ENCODE measurements around the gene CTSE.

CTSE gene

DNA sequence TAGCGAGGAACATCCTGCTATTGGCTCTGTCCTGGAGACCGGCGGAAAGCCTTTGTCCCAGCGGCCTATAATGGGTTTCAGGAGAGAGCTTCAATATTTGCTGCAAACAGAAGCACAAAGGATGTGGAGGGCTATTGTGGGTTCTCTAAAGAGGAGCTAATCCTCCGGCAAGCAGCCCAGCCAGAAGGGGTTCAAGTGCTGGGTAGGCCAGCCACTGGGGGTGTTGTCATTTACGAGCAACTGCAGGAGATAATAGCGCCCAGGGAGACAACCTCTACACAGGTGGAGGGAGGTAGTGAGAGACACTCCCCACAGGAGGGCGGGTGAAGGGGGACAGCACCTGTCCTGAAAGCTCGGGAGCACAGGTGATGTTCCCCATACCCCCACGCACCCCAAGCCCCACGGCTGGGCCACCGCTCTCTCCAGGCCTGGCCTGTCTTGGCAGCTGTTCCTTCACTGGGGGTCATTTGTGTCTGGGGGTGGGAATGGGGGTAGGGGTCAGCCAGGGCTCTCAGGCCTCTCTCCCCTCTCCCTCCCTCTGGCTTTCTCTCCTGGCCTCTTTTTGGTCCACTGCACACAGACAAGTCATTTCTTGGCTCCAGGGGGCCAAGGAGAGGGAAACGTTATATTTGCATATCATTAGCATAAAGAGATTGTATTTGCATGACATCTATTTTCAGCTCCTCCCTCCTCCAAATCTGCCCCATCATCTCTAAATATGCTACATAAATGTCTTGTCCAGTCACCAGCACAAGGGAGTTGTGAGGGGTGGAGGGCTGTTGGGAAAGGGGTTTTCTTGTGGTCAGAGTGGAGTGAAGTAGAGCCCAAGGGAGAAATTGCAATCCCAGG is 58.4 kb downstream of the CTSE start:
- H3K27ac ChIP-seq, result no peak overlapping the region

DNA sequence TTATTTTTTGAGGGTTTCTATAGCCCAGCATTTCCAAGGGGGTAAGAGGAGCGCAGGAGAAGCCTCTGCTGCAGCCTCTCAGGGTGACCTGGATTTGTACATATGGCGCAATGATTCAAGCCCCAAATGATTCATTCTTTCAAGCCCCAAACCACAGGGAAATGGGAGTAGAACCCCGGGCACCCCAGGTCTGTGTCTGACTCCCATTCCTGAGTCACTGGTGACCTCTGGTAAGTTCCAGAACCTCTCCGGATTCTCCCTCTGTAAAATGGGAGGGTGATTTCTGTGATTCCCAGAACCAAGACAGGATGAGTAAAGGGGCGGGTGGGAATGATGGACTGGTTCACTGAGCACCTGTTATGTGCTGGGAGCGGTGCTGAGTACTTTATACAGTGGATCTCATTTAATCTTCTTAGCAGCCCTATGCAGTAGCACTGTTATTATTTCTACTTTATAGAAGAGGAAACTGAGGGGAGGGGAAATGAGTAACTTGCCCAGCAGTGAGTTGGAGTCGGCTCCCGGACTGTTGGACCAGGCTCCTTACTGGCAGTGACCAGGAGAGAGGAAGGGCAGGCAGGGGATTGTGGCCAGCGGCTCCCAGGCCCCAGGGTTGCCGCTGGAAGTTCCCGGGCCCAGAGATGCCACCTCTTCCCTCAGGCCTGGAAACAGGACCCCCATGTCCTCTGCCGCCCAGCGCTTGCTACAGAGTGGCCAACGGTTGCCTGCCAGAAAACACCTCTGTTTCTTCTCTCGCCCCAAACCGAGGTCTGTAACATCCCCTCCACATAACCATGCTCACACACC is 60.1 kb downstream of the CTSE start:
- Histone ChIP-seq H3K9ac (no peak overlapping the region), H2AFZ (ENCODE audit: low read depth) (no peak overlapping the region), H3K4me3 (IDR thresholded peaks at IDR 0.05; ENCODE audit: insufficient read depth, low read depth, low read length) (no peak overlapping the region), H3K79me2 (ENCODE audit: insufficient read depth, low read depth) (no peaks in the 10 kb centered on the region), H4K20me1 (ENCODE audit: insufficient read depth) (no peaks in the 10 kb centered on the region), H3K36me3 (ENCODE audit: insufficient read depth) (no peaks in the 10 kb centered on the region), H3K4me1 (ENCODE audit: low read depth, poor library complexity, severe bottlenecking) (peaks cover 14% of the 10 kb centered on the region), H3K4me2 (no peak overlapping the region), H3K27me3 (ENCODE audit: insufficient read depth, low read depth) (no peaks in the 10 kb centered on the region), H3K27ac (no peak overlapping the region)
- TF ChIP-seq, protein P1, sequence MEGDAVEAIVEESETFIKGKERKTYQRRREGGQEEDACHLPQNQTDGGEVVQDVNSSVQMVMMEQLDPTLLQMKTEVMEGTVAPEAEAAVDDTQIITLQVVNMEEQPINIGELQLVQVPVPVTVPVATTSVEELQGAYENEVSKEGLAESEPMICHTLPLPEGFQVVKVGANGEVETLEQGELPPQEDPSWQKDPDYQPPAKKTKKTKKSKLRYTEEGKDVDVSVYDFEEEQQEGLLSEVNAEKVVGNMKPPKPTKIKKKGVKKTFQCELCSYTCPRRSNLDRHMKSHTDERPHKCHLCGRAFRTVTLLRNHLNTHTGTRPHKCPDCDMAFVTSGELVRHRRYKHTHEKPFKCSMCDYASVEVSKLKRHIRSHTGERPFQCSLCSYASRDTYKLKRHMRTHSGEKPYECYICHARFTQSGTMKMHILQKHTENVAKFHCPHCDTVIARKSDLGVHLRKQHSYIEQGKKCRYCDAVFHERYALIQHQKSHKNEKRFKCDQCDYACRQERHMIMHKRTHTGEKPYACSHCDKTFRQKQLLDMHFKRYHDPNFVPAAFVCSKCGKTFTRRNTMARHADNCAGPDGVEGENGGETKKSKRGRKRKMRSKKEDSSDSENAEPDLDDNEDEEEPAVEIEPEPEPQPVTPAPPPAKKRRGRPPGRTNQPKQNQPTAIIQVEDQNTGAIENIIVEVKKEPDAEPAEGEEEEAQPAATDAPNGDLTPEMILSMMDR (conservative IDR thresholded peaks at IDR 0.05; ENCODE audit: low read depth, low read length), result no peak

More for the DNA sequence above, 58.4 kb downstream of the CTSE start:
- no peak overlapping the region for H3K9ac ChIP-seq
- no peaks in the 10 kb centered on the region for H3K36me3 ChIP-seq (ENCODE audit: insufficient read depth)
- H3K4me1 ChIP-seq (ENCODE audit: low read depth, poor library complexity, severe bottlenecking), result peaks cover 14% of the 10 kb centered on the region
- no peaks in the 10 kb centered on the region for H3K79me2 ChIP-seq (ENCODE audit: insufficient read depth, low read depth)
- H3K4me2 ChIP-seq, result no peak overlapping the region
- H3K27me3 ChIP-seq (ENCODE audit: insufficient read depth, low read depth), result no peaks in the 10 kb centered on the region
- H3K4me3 ChIP-seq (IDR thresholded peaks at IDR 0.05; ENCODE audit: insufficient read depth, low read depth, low read length), result no peak overlapping the region
- TF ChIP-seq, protein P1 (conservative IDR thresholded peaks at IDR 0.05; ENCODE audit: low read depth, low read length), result no peak
- H2AFZ ChIP-seq (ENCODE audit: low read depth), result no peak overlapping the region
- no peaks in the 10 kb centered on the region for H4K20me1 ChIP-seq (ENCODE audit: insufficient read depth)

DNA sequence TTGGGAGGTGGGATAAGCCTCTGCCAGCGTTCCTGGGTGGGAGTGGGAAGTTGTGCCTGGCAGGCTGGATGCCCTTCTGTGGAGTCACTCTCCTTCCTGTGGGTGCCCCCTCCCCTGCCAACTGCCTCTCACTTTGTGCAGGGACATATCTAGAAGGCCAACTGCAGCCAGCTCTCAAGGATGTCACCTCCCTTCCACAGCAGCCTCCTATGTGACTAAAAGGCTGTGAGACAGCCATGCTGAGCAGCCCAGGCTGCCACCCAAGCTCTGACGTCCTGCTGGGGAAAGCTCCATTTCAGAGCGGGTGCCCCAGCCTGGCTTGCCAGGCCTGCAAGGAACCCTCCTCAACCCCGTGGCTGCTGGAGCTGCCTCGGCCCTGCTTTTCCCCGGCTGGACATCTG is 60.9 kb downstream of the CTSE start:
- H3K4me2 ChIP-seq, result no peak overlapping the region

DNA sequence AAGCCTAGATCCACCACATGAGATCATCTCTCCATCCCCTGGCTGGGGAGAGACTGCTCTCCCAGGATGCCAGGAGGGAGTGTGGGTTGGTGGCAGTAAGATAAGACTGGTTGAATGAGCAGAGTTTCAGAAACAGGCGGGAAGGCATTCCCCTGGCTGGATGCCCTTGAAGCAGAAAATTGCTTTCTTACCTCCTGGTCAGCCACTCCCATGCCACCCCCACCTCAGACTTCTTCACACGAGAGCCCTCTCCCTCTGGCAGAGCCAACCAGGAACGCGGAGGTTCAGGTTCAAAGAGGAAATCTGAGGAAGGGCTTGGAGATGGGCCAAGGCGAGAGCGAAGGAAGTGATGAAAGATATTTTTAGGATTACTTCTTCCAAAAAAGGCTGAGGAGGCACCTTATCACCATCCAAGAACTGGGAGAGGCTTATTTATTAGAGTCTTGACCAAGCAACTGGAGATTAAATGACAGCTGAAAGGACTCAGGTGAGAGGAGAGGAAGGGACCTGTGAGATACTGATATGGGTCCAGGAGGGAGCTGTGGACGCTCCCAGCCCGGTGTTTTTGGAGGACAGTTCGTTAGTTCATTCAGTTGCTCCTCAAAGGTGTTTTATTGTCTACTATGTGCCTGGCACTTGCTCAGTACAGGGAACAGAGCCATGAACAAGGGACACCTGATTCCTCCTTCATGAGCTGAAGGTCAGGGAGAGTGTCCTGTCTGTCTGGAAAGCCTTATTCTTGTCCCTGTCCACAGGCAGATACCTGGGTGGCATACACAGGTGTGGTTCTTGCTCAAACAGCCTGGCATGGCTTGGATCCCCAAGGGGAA is 61.5 kb downstream of the CTSE start:
- TF ChIP-seq, protein P1 (conservative IDR thresholded peaks at IDR 0.05; ENCODE audit: low read depth, low read length), result no peak
- H3K4me3 ChIP-seq (IDR thresholded peaks at IDR 0.05; ENCODE audit: insufficient read depth, low read depth, low read length), result no peak overlapping the region
- no peak overlapping the region for H3K9ac ChIP-seq
- no peaks in the 10 kb centered on the region for H3K27me3 ChIP-seq (ENCODE audit: insufficient read depth, low read depth)
- no peaks in the 10 kb centered on the region for H3K36me3 ChIP-seq (ENCODE audit: insufficient read depth)
- H3K79me2 ChIP-seq (ENCODE audit: insufficient read depth, low read depth), result no peaks in the 10 kb centered on the region
- H3K4me2 ChIP-seq, result no peak overlapping the region
- H4K20me1 ChIP-seq (ENCODE audit: insufficient read depth), result no peaks in the 10 kb centered on the region
- no peak overlapping the region for H3K27ac ChIP-seq
- H2AFZ ChIP-seq (ENCODE audit: low read depth), result no peak overlapping the region
- H3K4me1 ChIP-seq (ENCODE audit: low read depth, poor library complexity, severe bottlenecking), result peaks cover 14% of the 10 kb centered on the region

More for the DNA sequence above, 60.9 kb downstream of the CTSE start:
- no peak overlapping the region for H2AFZ ChIP-seq (ENCODE audit: low read depth)
- H3K4me1 ChIP-seq (ENCODE audit: low read depth, poor library complexity, severe bottlenecking), result peaks cover 14% of the 10 kb centered on the region
- TF ChIP-seq, protein P1 (conservative IDR thresholded peaks at IDR 0.05; ENCODE audit: low read depth, low read length), result no peak
- H3K9ac ChIP-seq, result no peak overlapping the region
- no peak overlapping the region for H3K4me3 ChIP-seq (IDR thresholded peaks at IDR 0.05; ENCODE audit: insufficient read depth, low read depth, low read length)
- H3K27me3 ChIP-seq (ENCODE audit: insufficient read depth, low read depth), result no peaks in the 10 kb centered on the region
- H4K20me1 ChIP-seq (ENCODE audit: insufficient read depth), result no peaks in the 10 kb centered on the region
- H3K79me2 ChIP-seq (ENCODE audit: insufficient read depth, low read depth), result no peaks in the 10 kb centered on the region
- no peaks in the 10 kb centered on the region for H3K36me3 ChIP-seq (ENCODE audit: insufficient read depth)
- no peak overlapping the region for H3K27ac ChIP-seq

Data from KMS-11 (cell line).